Lung (tissue), 12 donors: ENCODE data around the gene ZER1. TPM values are rescaled to one million over a fixed set of nuclear protein-coding genes. Genes with fewer than 3 reads are reported as not detected.

Source experiments
- ATAC-seq: fragments of 200-7000 bp; cut with Tn5 transposase; one replicate; pipeline ENCODE4 v1.9.1; 2020; ENCODE audit warnings: moderate number of reproducible peaks; ENCODE audit not compliant: insufficient read depth, low FRiP score
- DNase-seq, 3 donors: peaks; one replicate each; pipeline ENCODE4 v3.0.0-alpha.2; 2013 to 2017
- H3K27ac ChIP-seq, 2 donors: one replicate each; pipeline ENCODE4 v1.5.1; 2013; ENCODE audit warnings: mild to moderate bottlenecking in 2 of 2, moderate library complexity in 2 of 2, control low read depth in 1 of 2, inconsistent platforms in 1 of 2, low read depth in 1 of 2, low read length in 1 of 2
- H3K27me3 ChIP-seq, 3 donors: one replicate each; pipeline ENCODE4 v1.5.1; 2013; ENCODE audit warnings: low read length in 2 of 3; ENCODE audit not compliant: control insufficient read depth in 3 of 3, insufficient read depth in 3 of 3
- H3K36me3 ChIP-seq, 4 donors: one replicate each; pipeline ENCODE4 v1.5.1; 2013; ENCODE audit warnings: low read length in 4 of 4, mild to moderate bottlenecking in 1 of 4, moderate library complexity in 1 of 4; ENCODE audit not compliant: control insufficient read depth in 4 of 4, insufficient read depth in 4 of 4
- H3K4me1 ChIP-seq, 5 donors: one replicate each; pipeline ENCODE4 v1.5.1; 2013; ENCODE audit warnings: low read length in 5 of 5, mild to moderate bottlenecking in 2 of 5, moderate library complexity in 1 of 5; ENCODE audit not compliant: control insufficient read depth in 5 of 5, insufficient read depth in 5 of 5
- H3K4me3 ChIP-seq: one replicate; pipeline ENCODE4 v1.5.1; 2013; ENCODE audit warnings: mild to moderate bottlenecking, control low read depth, moderate library complexity
- H3K9ac ChIP-seq, 2 donors: one replicate each; pipeline ENCODE4 v1.5.1; 2013; ENCODE audit warnings: low read length in 2 of 2, control low read depth in 1 of 2; ENCODE audit not compliant: insufficient read depth in 1 of 2
- H3K9me3 ChIP-seq, 4 donors: one replicate each; pipeline ENCODE4 v1.5.1; 2013; ENCODE audit warnings: low read length in 3 of 4, mild to moderate bottlenecking in 1 of 4, moderate library complexity in 1 of 4; ENCODE audit not compliant: control insufficient read depth in 4 of 4, insufficient read depth in 3 of 4
- CTCF ChIP-seq: IDR thresholded peaks from 2 replicates; pipeline ENCODE4 v1.5.1; 2012; ENCODE audit warnings: mild to moderate bottlenecking; ENCODE audit errors: control extremely low read depth, extremely low read depth
- WGBS, 2 donors: extraction: QIAGEN DNeasy Blood & Tissue Kit; methylation state at CpG; one replicate each; pipeline ENCODE4 v1.1.7; 2013; 5-methylcytosine and 5-hydroxymethylcytosine counted together
- polyA plus RNA-seq, 2 donors: library from polyadenylated mRNA; stranded (reverse); fragments of 200-250 nt; gene quantifications; one replicate each; pipeline ENCODE4 v1.2.1, GENCODE V29; 2013
- total RNA-seq, 2 donors: library from RNA; depleted of rRNA in 1 of 2; stranded (reverse); fragments of >200 nt in 1 of 2; gene quantifications; one replicate each; pipeline ENCODE4 v1.2.1, GENCODE V29; 2014 to 2021
- donor health status: control.
- donor health status: control.
- donor health status: Bipolar disorder and iron deficiency.
- donor health status: healthy.
- donor health status: DM: yes; HTN: yes; CAD: no.

ZER1 gene
- total and polyA plus RNA-seq, 4 donors = 17.6 to 39.0 (median 28.4) TPM

DNA sequence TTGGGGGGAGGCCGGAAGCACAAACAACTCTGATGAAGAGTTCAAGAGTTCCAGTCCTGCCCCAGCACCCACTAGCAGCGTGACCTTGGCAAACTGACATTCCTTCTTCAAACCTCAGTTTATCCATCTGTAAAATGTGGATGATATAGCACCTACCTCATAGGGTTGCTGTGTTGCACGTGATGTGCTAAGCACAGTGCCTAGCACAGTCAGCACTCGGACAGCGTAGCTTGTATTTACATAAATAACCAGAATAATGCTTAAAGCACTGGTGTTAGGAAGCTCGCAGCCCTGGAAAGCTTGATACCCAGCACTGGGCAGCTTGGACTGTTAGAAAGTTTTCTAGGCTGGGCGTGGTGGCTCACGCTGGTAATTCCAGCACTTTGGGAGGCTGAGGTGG, 64.3 kb downstream of the ZER1 start:
- Histone ChIP-seq H3K27ac (no peak overlapping the region), H3K4me1 (peaks cover 0 to 1% (median 0%) of the 10 kb centered on the region in 5 donors), H3K4me3 (no peak overlapping the region), H3K9me3 (no peaks in the 10 kb centered on the region), H3K9ac (no peak overlapping the region), H3K27me3 (no peaks in the 10 kb centered on the region), H3K36me3 (peaks cover 0 to 3% (median 0%) of the 10 kb centered on the region in 4 donors)
- WGBS, 2 donors = 95 to 96% methylated on average over 8 of the region's 8 CpGs
- DNase-seq (no peak), ATAC-seq (no peak)
- no peak for TF ChIP-seq CTCF

DNA sequence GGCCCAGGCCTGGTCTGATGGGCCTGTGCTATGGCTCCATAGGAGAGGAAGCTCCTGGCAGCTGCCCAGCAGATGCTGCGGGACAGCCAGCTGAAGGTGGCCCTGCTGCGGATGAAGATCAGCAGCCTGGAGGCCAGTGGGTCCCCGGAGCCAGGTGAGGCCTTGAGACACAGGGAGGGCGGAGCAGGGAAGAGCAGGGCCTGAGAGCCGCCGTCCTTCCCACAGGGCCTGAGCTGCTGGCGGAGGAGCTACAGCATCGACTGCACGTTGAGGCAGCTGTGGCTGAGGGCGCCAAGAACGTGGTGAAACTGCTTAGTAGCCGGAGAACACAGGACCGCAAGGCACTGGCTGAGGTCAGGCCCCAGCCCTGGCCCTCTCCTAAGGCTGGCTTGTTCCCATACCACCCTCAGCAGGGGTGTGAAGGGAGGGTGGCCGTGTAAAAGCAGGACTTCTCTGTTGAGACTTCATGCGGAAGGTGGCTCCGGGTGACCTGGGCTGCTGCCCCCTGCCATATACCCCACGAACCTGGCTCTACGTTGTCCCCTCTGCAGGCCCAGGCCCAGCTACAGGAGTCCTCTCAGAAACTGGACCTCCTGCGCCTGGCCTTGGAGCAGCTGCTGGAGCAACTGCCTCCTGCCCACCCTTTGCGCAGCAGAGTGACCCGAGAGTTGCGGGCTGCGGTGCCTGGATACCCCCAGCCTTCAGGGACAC, 64.9 kb downstream of the ZER1 start:
- WGBS, 2 donors = 86 to 88% methylated on average over 23 of the region's 23 CpGs
- ATAC-seq (no peak), DNase-seq (no peak)
- peaks cover 0 to 3% (median 0%) of the 10 kb centered on the region in 4 donors for H3K36me3 ChIP-seq
- H3K4me1 ChIP-seq = peaks cover 0 to 5% (median 0%) of the 10 kb centered on the region in 5 donors
- no peak overlapping the region for H3K27ac ChIP-seq
- no peaks in the 10 kb centered on the region for H3K9me3 ChIP-seq
- no peak for TF ChIP-seq CTCF
- H3K27me3 ChIP-seq = no peaks in the 10 kb centered on the region
- no peak overlapping the region for H3K9ac ChIP-seq
- no peak overlapping the region for H3K4me3 ChIP-seq

DNA sequence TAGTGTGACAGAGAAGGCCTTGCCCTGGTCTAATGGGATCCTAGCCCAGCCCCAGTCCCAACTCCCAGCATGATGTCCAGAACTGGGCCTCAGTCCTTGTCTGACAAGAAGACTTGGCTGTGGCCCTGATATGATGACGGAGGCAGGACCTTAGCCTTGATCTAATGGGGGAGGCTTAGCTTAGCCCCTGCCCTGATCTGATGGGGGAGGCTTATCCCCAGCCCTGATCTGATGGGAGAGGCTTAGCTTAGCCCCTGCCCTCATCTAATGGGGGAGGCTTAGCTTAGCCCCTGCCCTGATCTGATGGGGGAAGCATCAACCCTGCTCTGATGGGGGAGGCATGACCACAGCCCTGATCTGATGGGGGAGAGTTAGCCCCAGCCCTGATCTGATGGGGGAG, 65.7 kb downstream of the ZER1 start:
- no peak for ATAC-seq
- Histone ChIP-seq H3K4me1 (peaks cover 0 to 5% (median 0%) of the 10 kb centered on the region in 5 donors), H3K36me3 (peaks cover 0 to 3% (median 0%) of the 10 kb centered on the region in 4 donors), H3K9ac (no peak overlapping the region), H3K27ac (no peak overlapping the region), H3K9me3 (no peaks in the 10 kb centered on the region), H3K4me3 (no peak overlapping the region), H3K27me3 (no peaks in the 10 kb centered on the region)
- DNase-seq = no peak
- TF ChIP-seq CTCF = no peak
- WGBS, 2 donors = 94 to 98% methylated on average over 1 of the region's 1 CpG
